Heart right ventricle (tissue), 16 donors: ENCODE measurements around the gene CCDC59. TPM values are rescaled to one million over a fixed set of nuclear protein-coding genes. Genes with fewer than 3 reads are reported as not detected.

Source experiments
- ATAC-seq, 8 donors: fragments of 200-7000 bp; cut with Tn5 transposase; one replicate each; pipeline ENCODE4 v1.9.1; 2020; ENCODE audit warnings: mild to moderate bottlenecking in 8 of 8, moderate library complexity in 8 of 8, moderate number of reproducible peaks in 1 of 8
- DNase-seq, 2 donors: peaks; one replicate each; pipeline ENCODE4 v3.0.0-alpha.2; 2020
- H3K27ac ChIP-seq, 10 donors: fragments of 200-600 bp; sonication (generic) in 2 of 10; one replicate each; pipeline versions ENCODE4 v1.5.0 to v1.8.0; 2020 to 2022; ENCODE audit warnings: mild to moderate bottlenecking in 3 of 10
- H3K27me3 ChIP-seq, 7 donors: fragments of 200-600 bp; one replicate each; pipeline ENCODE4 v1.8.0; 2021 to 2022; ENCODE audit warnings: mild to moderate bottlenecking in 2 of 7
- H3K36me3 ChIP-seq, 9 donors: fragments of 200-600 bp; sonication (generic) in 1 of 9; one replicate each; pipeline versions ENCODE4 v1.5.0 to v1.8.0; 2020 to 2022; ENCODE audit warnings: mild to moderate bottlenecking in 2 of 9
- H3K4me1 ChIP-seq, 9 donors: fragments of 200-600 bp; sonication (generic) in 1 of 9; one replicate each; pipeline versions ENCODE4 v1.5.0 to v1.8.0; 2020 to 2022; ENCODE audit warnings: mild to moderate bottlenecking in 4 of 9
- H3K4me3 ChIP-seq, 10 donors: fragments of 200-600 bp; sonication (generic) in 2 of 10; one replicate each; pipeline versions ENCODE4 v1.5.0 to v1.8.0; 2020 to 2022; ENCODE audit warnings: mild to moderate bottlenecking in 7 of 10, moderate library complexity in 2 of 10
- H3K9me3 ChIP-seq, 11 donors: fragments of 200-600 bp in 10 of 11; sonication (generic) in 2 of 11; one replicate each; pipeline versions ENCODE4 v1.5.0 to v1.8.0; 2013 to 2022; ENCODE audit warnings: mild to moderate bottlenecking in 2 of 11, control low read depth in 1 of 11, moderate library complexity in 1 of 11
- WGBS, 2 donors: extraction: QIAGEN DNeasy Blood & Tissue Kit; methylation state at CpG; one replicate each; pipeline ENCODE4 v1.1.7; 2013; ENCODE audit warnings: inconsistent platforms in 1 of 2; 5-methylcytosine and 5-hydroxymethylcytosine counted together
- intact Hi-C, 10 donors: fragments of 100-400 bp; cut with DNase I; formaldehyde crosslinking; loops; one replicate each; pipeline versions ENCODE4 v1.11.1 to v1.14.2; 2022
- polyA plus RNA-seq, 2 donors: library from polyadenylated mRNA; stranded (reverse); fragments of 200-250 nt; gene quantifications; one replicate each; pipeline ENCODE4 v1.2.3, GENCODE V29; 2013
- total RNA-seq, 10 donors: library from RNA; stranded (reverse); fragmentation: NEBNext Ultra II Directional in 3 of 10; extraction: Animal tissue kit (Norgen Biotek cat#: 25700) in 3 of 10; gene quantifications; one replicate each; pipeline versions ENCODE4 v1.2.1 to v1.2.4, GENCODE V29; 2021 to 2023
- TF ChIP-seq, protein P1 (sequence below), 9 donors: fragments of 200-600 bp; sonication (generic) in 2 of 9; IDR thresholded peaks; one replicate each; pipeline versions ENCODE4 v1.5.0 to v1.8.0; 2021 to 2022; ENCODE audit warnings: antibody characterized with exemption in 9 of 9, mild to moderate bottlenecking in 5 of 9, moderate library complexity in 1 of 9
- donor health status: Arrhythmogenic right ventricular cardiomyopathy.
- donor health status: ischemic (EF 13 %, LVEDD 7.1; RV severe dilation, severe dysfunction).
- donor health status: healthy with polysubstance abuse.
- donor health status: DM: no; HTN: yes; CAD: no.
- donor health status: DM: no; HTN: no; CAD: no.
- donor health status: ischemic (EF 25% LVEDD 6.9; RV normal size, moderate dysfunction).
- donor health status: ischemic (EF 25% LVEDD 5.7; RV mildly dilated, moderate dysfunction).
- donor health status: healthy.
- donor health status: DM: yes; HTN: yes; CAD: no.
- donor health status: Ischemic cardiomyopathy.
- donor health status: ischemic (EF 35%, LVEDD 5.7; RV mildly dilated, moderate dysfunction).
- donor health status: nonischemic (EF 11% LVEDD 7.7; RV severe dilation, severe dysfunction).
- donor health status: DM: yes; HTN: yes; CAD: no.
- donor health status: PGD.
- donor health status: ischemic (EF 29% LVEDD 5.4; RV normal size, mild dysfunction).
- donor health status: nonischemic (EF 23%, LVEDD 6.1; RV moderate dilation, normal function).

CCDC59 gene
- total and polyA plus RNA-seq, 12 donors = 22.7 to 38.2 (median 26.8) TPM

- intact Hi-C loops = no loop called here
- Histone ChIP-seq H3K36me3 (peaks cover 0 to 43% (median 6%) of the 10 kb centered on the region in 9 donors), H3K4me1 (no peaks in the 10 kb centered on the region), H3K27me3 (no peaks in the 10 kb centered on the region), H3K27ac (no peak overlapping the region), H3K4me3 (no peak overlapping the region), H3K9me3 (peaks cover 0 to 15% (median 0%) of the 10 kb centered on the region in 11 donors)
- TF ChIP-seq, protein P1, sequence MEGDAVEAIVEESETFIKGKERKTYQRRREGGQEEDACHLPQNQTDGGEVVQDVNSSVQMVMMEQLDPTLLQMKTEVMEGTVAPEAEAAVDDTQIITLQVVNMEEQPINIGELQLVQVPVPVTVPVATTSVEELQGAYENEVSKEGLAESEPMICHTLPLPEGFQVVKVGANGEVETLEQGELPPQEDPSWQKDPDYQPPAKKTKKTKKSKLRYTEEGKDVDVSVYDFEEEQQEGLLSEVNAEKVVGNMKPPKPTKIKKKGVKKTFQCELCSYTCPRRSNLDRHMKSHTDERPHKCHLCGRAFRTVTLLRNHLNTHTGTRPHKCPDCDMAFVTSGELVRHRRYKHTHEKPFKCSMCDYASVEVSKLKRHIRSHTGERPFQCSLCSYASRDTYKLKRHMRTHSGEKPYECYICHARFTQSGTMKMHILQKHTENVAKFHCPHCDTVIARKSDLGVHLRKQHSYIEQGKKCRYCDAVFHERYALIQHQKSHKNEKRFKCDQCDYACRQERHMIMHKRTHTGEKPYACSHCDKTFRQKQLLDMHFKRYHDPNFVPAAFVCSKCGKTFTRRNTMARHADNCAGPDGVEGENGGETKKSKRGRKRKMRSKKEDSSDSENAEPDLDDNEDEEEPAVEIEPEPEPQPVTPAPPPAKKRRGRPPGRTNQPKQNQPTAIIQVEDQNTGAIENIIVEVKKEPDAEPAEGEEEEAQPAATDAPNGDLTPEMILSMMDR (IDR thresholded peaks at IDR 0.05) = no peak
- ATAC-seq = no peak
- no peak for DNase-seq
Observed at GRCh38 chr12:82398879-82399278, 40.7 kb upstream of the CCDC59 start.

DNA sequence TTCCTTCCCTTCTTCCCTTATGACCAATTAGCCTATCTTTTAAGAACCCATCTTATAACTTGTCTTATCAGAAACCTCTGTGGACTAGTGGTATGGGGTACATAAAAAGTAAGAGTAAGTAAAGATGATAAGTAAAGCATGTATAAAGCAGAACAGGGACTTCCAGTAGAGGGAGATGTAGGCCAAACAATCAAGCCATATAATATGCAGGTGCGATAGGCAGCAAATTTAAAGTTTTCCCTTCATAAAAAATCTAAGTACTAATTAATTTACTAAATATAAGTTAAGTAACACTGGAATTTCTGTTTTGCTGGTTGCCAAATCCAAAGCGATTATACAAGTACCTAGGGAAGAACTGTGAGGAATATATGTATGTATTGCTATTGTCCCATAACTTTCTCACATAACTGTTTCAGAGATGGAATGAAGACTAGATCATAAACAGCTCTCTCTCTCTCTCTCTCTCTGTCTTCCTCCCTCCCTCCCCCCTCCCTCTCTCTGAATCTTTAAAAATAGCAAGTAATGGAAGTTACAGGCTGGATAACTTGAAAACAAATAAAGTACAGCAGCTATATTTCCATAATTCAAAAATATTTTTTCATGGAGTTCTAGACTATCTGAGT lies 25.9 kb upstream of the CCDC59 start:
- DNase-seq (no peak), ATAC-seq (no peak)
- TF ChIP-seq, protein P1 (IDR thresholded peaks at IDR 0.05) = peak in 7 of 9 donors; percentile 9 to 49 (median 33)
- no peak overlapping the region for H3K4me3 ChIP-seq
- H3K9me3 ChIP-seq = peaks cover 0 to 3% (median 0%) of the 10 kb centered on the region in 11 donors
- intact Hi-C loops = no loop called here
- peaks cover 0 to 15% (median 0%) of the 10 kb centered on the region in 9 donors for H3K4me1 ChIP-seq
- H3K36me3 ChIP-seq = peaks cover 0 to 17% (median 0%) of the 10 kb centered on the region in 9 donors
- 51 to 67% methylated on average over 2 of the region's 2 CpGs for WGBS, 2 donors
- no peak overlapping the region for H3K27ac ChIP-seq
- H3K27me3 ChIP-seq = no peaks in the 10 kb centered on the region

DNA sequence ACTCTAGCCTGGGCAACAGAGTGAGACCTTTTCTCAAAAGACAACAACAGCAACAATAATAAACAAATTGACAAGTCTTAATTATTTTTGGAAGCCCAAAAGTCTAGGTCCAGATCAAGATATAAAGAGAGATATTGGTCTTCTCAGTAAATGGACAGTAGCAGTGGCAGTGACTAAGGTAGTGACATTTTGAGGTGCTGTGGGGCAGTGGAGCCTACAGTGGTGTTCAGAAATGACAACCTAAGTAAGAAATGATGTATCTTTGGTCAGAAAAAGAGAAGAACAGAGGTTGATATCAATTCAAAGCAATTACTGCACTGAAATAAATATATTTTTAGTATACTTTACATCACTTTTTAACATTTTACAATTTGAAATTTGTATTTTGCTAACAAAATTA lies 20.8 kb upstream of the CCDC59 start:
- TF ChIP-seq, protein P1 (IDR thresholded peaks at IDR 0.05) = no peak
- H3K4me3 ChIP-seq = no peak overlapping the region
- intact Hi-C loops = no loop called here
- ATAC-seq (no peak), DNase-seq (no peak)
- no peaks in the 10 kb centered on the region for H3K27me3 ChIP-seq
- H3K4me1 ChIP-seq = peaks cover 0 to 4% (median 0%) of the 10 kb centered on the region in 9 donors
- H3K9me3 ChIP-seq = peaks cover 0 to 21% (median 10%) of the 10 kb centered on the region in 11 donors
- H3K36me3 ChIP-seq = peaks cover 0 to 14% (median 4%) of the 10 kb centered on the region in 9 donors
- H3K27ac ChIP-seq = no peak overlapping the region

GRCh38 chr12:82375201-82375600 lies 17.0 kb upstream of the CCDC59 start:
- peaks cover 0 to 28% (median 10%) of the 10 kb centered on the region in 11 donors for H3K9me3 ChIP-seq
- TF ChIP-seq, protein P1 (IDR thresholded peaks at IDR 0.05) = no peak
- ATAC-seq (no peak), DNase-seq (no peak)
- H3K36me3 ChIP-seq = peaks cover 0 to 30% (median 11%) of the 10 kb centered on the region in 9 donors
- no peak overlapping the region for H3K27ac ChIP-seq
- no peaks in the 10 kb centered on the region for H3K27me3 ChIP-seq
- intact Hi-C loops = no loop called here
- WGBS, 2 donors = 95% methylated on average over 2 of the region's 2 CpGs
- no peak overlapping the region for H3K4me3 ChIP-seq
- no peaks in the 10 kb centered on the region for H3K4me1 ChIP-seq
